Endodermal cell (in vitro differentiated cells): ENCODE measurements around the gene P2RX5. TPM values are rescaled to one million over a fixed set of nuclear protein-coding genes. Genes with fewer than 3 reads are reported as not detected.

Experiments used
- DNase-seq: peaks from one replicate; pipeline ENCODE4 v3.0.0-alpha.2; 2017
- H3K27ac ChIP-seq: 2 replicates; pipeline ENCODE4 v1.5.1; 2013; ENCODE audit warnings: mild to moderate bottlenecking, low read depth, low read length, moderate library complexity
- H3K27me3 ChIP-seq: 2 replicates; pipeline ENCODE4 v1.6.1; 2013; ENCODE audit warnings: mild to moderate bottlenecking, low read length, moderate library complexity; ENCODE audit not compliant: insufficient read depth, control insufficient read depth, poor library complexity, severe bottlenecking
- H3K36me3 ChIP-seq: 2 replicates; pipeline ENCODE4 v1.7.0; 2013; ENCODE audit warnings: mild to moderate bottlenecking, low read length, moderate library complexity; ENCODE audit not compliant: control insufficient read depth, insufficient read depth
- H3K4me1 ChIP-seq: one replicate; pipeline ENCODE4 v1.7.0; 2013; ENCODE audit warnings: low read length; ENCODE audit not compliant: control insufficient read depth, insufficient read depth
- H3K4me3 ChIP-seq: 2 replicates; pipeline ENCODE4 v1.5.1; 2013; ENCODE audit warnings: mild to moderate bottlenecking, low read length, moderate library complexity
- H3K9ac ChIP-seq: 2 replicates; pipeline ENCODE4 v1.6.1; 2013; ENCODE audit warnings: mild to moderate bottlenecking, low read length, moderate library complexity; ENCODE audit not compliant: poor library complexity, severe bottlenecking; ENCODE audit errors: extremely low read depth
- H3K9me3 ChIP-seq: 2 replicates; pipeline ENCODE4 v1.6.1; 2013; ENCODE audit warnings: mild to moderate bottlenecking, low read length, moderate library complexity; ENCODE audit not compliant: control insufficient read depth
- H3K27ac Mint-ChIP-seq: 2 replicates; pipeline ENCODE4 v1.8.0; 2020; ENCODE audit warnings: mixed read lengths
- H3K27me3 Mint-ChIP-seq: 2 replicates; pipeline ENCODE4 v1.8.0; 2021; ENCODE audit warnings: mild to moderate bottlenecking, mixed read lengths; ENCODE audit not compliant: insufficient read depth
- H3K36me3 Mint-ChIP-seq: 2 replicates; pipeline ENCODE4 v1.8.0; 2020; ENCODE audit warnings: low read depth, mixed read lengths
- H3K4me1 Mint-ChIP-seq: 2 replicates; pipeline ENCODE4 v1.8.0; 2020; ENCODE audit warnings: mixed read lengths
- H3K4me3 Mint-ChIP-seq: 2 replicates; pipeline ENCODE4 v1.8.0; 2020; ENCODE audit warnings: mild to moderate bottlenecking, moderate library complexity, mixed read lengths
- H3K9me3 Mint-ChIP-seq: 2 replicates; pipeline ENCODE4 v1.8.0; 2020; ENCODE audit warnings: mild to moderate bottlenecking, mixed read lengths
- CTCF ChIP-seq: fragments of 200-600 bp; sonication (generic); conservative IDR thresholded peaks from 2 replicates; pipeline ENCODE4 v1.5.0; 2021; ENCODE audit warnings: antibody characterized with exemption, mild to moderate bottlenecking
- WGBS, 2 experiments: methylation state at CpG; one replicate each; pipeline versions ENCODE4 v1.1.5 to v1.1.7; 2013; ENCODE audit warnings: missing lambda C conversion rate in 2 of 2, mixed read lengths in 1 of 2; ENCODE audit not compliant: insufficient coverage in 1 of 2, insufficient read length in 1 of 2; 5-methylcytosine and 5-hydroxymethylcytosine counted together
- total RNA-seq, 2 donors: library from RNA; stranded (reverse); fragmentation: NEBNext Ultra II Directional in 1 of 2; extraction: Animal tissue kit (Norgen Biotek cat#: 25700) in 1 of 2; gene quantifications; 2 replicates in 1 of 2; 3 replicates in 1 of 2; pipeline ENCODE4 v1.2.1, GENCODE V29; 2021

P2RX5 gene
- total RNA-seq, 2 donors from 2014 or later: 0.46 to 0.57 TPM

DNA sequence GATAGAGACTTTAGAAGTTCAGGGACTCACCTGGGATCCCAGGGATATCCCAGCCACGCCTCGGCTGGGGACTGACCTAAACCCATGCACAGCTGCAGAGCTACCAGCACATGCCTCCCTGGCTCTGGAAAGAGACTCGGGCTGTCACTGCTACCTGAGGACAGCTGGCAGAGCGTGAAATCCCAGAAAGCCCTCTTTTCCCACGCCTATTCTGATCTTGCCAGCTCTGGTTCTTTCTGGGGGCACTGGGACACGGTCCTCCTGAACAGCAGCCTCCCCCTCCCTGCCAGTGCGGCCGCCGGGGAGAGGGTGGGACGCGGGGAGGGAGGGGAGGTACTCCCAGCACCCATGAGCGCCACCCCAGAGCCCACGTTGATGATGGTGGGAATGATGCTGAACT, 10.8 kb downstream of the P2RX5 start:
- Mint-ChIP-seq H3K27ac (no peak overlapping the region), H3K4me1 (no peaks in the 10 kb centered on the region), H3K36me3 (no peaks in the 10 kb centered on the region), H3K27me3 (peaks cover 13% of the 10 kb centered on the region), H3K9me3 (no peaks in the 10 kb centered on the region), H3K4me3 (no peak overlapping the region)
- Histone ChIP-seq H3K27ac (no peak overlapping the region), H3K4me1 (no peaks in the 10 kb centered on the region), H3K36me3 (no peaks in the 10 kb centered on the region), H3K27me3 (no peaks in the 10 kb centered on the region), H3K9me3 (no peaks in the 10 kb centered on the region), H3K4me3 (no peak overlapping the region), H3K9ac (no peak overlapping the region)
- WGBS, 2 experiments: 77 to 89% methylated on average over 7 to 12 of the region's 13 CpGs
- no peak for TF ChIP-seq CTCF
- peak; percentile 54 for DNase-seq

GRCh38 chr17:3683054-3683511, 12.9 kb downstream of the P2RX5 start:
- Histone ChIP-seq H3K4me1 (peaks cover 2% of the 10 kb centered on the region), H3K9me3 (no peaks in the 10 kb centered on the region), H3K9ac (no peak overlapping the region), H3K27ac (no peak overlapping the region), H3K27me3 (no peaks in the 10 kb centered on the region), H3K4me3 (no peak overlapping the region), H3K36me3 (no peaks in the 10 kb centered on the region)
- Mint-ChIP-seq H3K36me3 (no peaks in the 10 kb centered on the region), H3K27ac (no peak overlapping the region), H3K27me3 (peaks cover 13% of the 10 kb centered on the region), H3K4me1 (peaks cover 1% of the 10 kb centered on the region), H3K4me3 (no peak overlapping the region), H3K9me3 (no peaks in the 10 kb centered on the region)
- 62 to 69% methylated on average over 5 to 7 of the region's 10 CpGs for WGBS, 2 experiments
- peak; percentile 99 for TF ChIP-seq CTCF
- peak; percentile 92 for DNase-seq

GRCh38 chr17:3682033-3682432, 13.9 kb downstream of the P2RX5 start:
- Histone ChIP-seq H3K27me3 (no peaks in the 10 kb centered on the region), H3K4me3 (no peak overlapping the region), H3K36me3 (no peaks in the 10 kb centered on the region), H3K4me1 (peaks cover 7% of the 10 kb centered on the region), H3K9ac (no peak overlapping the region), H3K27ac (no peak overlapping the region), H3K9me3 (no peaks in the 10 kb centered on the region)
- no peaks in the 10 kb centered on the region for H3K36me3 Mint-ChIP-seq
- TF ChIP-seq CTCF: no peak
- no peak overlapping the region for H3K4me3 Mint-ChIP-seq
- H3K27ac Mint-ChIP-seq: no peak overlapping the region
- peaks cover 10% of the 10 kb centered on the region for H3K4me1 Mint-ChIP-seq
- H3K9me3 Mint-ChIP-seq: no peaks in the 10 kb centered on the region
- DNase-seq: no peak
- WGBS, 2 experiments: 89 to 97% methylated on average over 10 to 12 of the region's 12 CpGs
- peaks cover 13% of the 10 kb centered on the region for H3K27me3 Mint-ChIP-seq
